Measurements from ENCODE around the gene LSM4.

GRCh38 chr19:18348171-18348570 lies 25.3 kb upstream of the LSM4 start:
- TF ChIP-seq PML (IDR thresholded peaks at IDR 0.05; ENCODE audit: low read length) (no peak), NR2F1 (conservative IDR thresholded peaks at IDR 0.05) (no peak), CTCF (IDR thresholded peaks at IDR 0.05 in 2 of 3, conservative IDR thresholded peaks at IDR 0.05 in 1 of 3; ENCODE audit: control insufficient read depth in 2 of 3, extremely low read depth in 1 of 3, insufficient read depth in 1 of 3, low read depth in 3 of 3, low read length in 3 of 3) (no peak), NR2C2 (IDR thresholded peaks at IDR 0.05; ENCODE audit: borderline replicate concordance, control insufficient read depth, insufficient read length, low read depth) (no peak), CREB1 (IDR thresholded peaks at IDR 0.05; ENCODE audit: low read depth) (no peak), ZBTB33 (IDR thresholded peaks at IDR 0.05) (no peak), SUZ12 (IDR thresholded peaks at IDR 0.05; ENCODE audit: unreplicated experiment) (no peak), MAX (IDR thresholded peaks at IDR 0.05; ENCODE audit: low read depth, low read length) (no peak), CBX5 (IDR thresholded peaks at IDR 0.05; ENCODE audit: low read depth) (no peak)
